HepG2 (cell line): ENCODE data around the gene RBCK1. TPM values are rescaled to one million over a fixed set of nuclear protein-coding genes. Genes with fewer than 3 reads are reported as not detected.
A peak's percentile ranks its signal among the peaks of the same experiment; 100 is the strongest.

Experiments
- ATAC-seq: fragments of 200-7000 bp; cut with Tn5 transposase; 3 replicates; pipeline ENCODE4 v1.9.1; 2020; ENCODE audit warnings: mild to moderate bottlenecking, moderate library complexity
- BruUV-seq: library from RNA; stranded (reverse); fragments of 400-500 nt; replicated peaks from 2 replicates; lab custom pipeline; 2021; lab: Mats Ljungman, UMichigan
- CTCF ChIA-PET: fragments of 300-600 bp; formaldehyde crosslinking; extraction: SDS; loops from one replicate; lab custom pipeline; 2021; ENCODE audit warnings: low total read pairs, inconsistent platforms, low intra/inter-chr PET ratio; lab: Yijun Ruan, JAX
- POLR2A ChIA-PET: fragments of 350-600 bp; sonication (Branson Sonifier 250); formaldehyde crosslinking; loops from one replicate; lab custom pipeline; 2020; ENCODE audit warnings: antibody characterized with exemption, inconsistent platforms; lab: Yijun Ruan, JAX
- DNase-seq: peaks from one replicate; pipeline ENCODE4 v3.0.0-alpha.2; 2015; ENCODE audit warnings: low spot score
- FAIRE-seq: peaks from 3 replicates; lab custom pipeline; 2011; peaks lifted over from hg19 to GRCh38; lab: Jason Lieb, UNC
- H2AFZ ChIP-seq: one replicate; pipeline ENCODE4 v1.6.1; 2011; ENCODE audit warnings: low read length, inconsistent platforms
- H3K27ac ChIP-seq: fragments of 300-600 bp; 3 replicates; pipeline ENCODE4 v1.8.0; 2011; ENCODE audit warnings: mixed run types, mild to moderate bottlenecking, mixed read lengths, low read length, inconsistent platforms; ENCODE audit not compliant: insufficient read depth; ENCODE audit errors: extremely low read length
- H3K27me3 ChIP-seq, 2 experiments: fragments of 200-600 bp in 1 of 2; 2 replicates in 1 of 2; 3 replicates in 1 of 2; pipeline versions ENCODE4 v1.6.0 to v1.8.0; 2011; ENCODE audit warnings: low read length in 2 of 2, mild to moderate bottlenecking in 2 of 2, moderate library complexity in 2 of 2, inconsistent platforms in 1 of 2; ENCODE audit not compliant: insufficient read depth in 2 of 2, control insufficient read depth in 1 of 2
- H3K36me3 ChIP-seq, 2 experiments: fragments of 200-600 bp in 1 of 2; replicated peaks in 1 of 2; 2 replicates in 1 of 2; 3 replicates in 1 of 2; pipeline versions ENCODE4 v1.5.1 to v1.8.0; 2011; ENCODE audit warnings: low read length in 2 of 2, inconsistent platforms in 1 of 2; ENCODE audit not compliant: insufficient read depth in 2 of 2, control insufficient read depth in 1 of 2
- H3K4me1 ChIP-seq: 2 replicates; pipeline ENCODE4 v1.5.1; 2012; ENCODE audit warnings: low read length, inconsistent platforms; ENCODE audit not compliant: insufficient read depth
- H3K4me2 ChIP-seq: 2 replicates; pipeline ENCODE4 v1.6.0; 2011; ENCODE audit warnings: low read depth, low read length, inconsistent platforms
- H3K4me3 ChIP-seq, 3 experiments: fragments of 200-600 bp in 1 of 3; sonication (generic), shearing (Covaris generic) in 1 of 3; replicated peaks in 1 of 3; 2 replicates each; pipeline ENCODE4 v1.5.1; 2011 to 2016; ENCODE audit warnings: low read length in 3 of 3, inconsistent platforms in 2 of 3, low read depth in 2 of 3, mild to moderate bottlenecking in 2 of 3, control low read depth in 1 of 3, mixed read lengths in 1 of 3; ENCODE audit not compliant: insufficient read depth in 1 of 3
- H3K79me2 ChIP-seq: one replicate; pipeline ENCODE4 v1.6.1; 2011; ENCODE audit warnings: low read length, inconsistent platforms; ENCODE audit not compliant: insufficient read depth
- H3K9ac ChIP-seq: 2 replicates; pipeline ENCODE4 v1.6.0; 2011; ENCODE audit warnings: mild to moderate bottlenecking, low read depth, low read length, inconsistent platforms; ENCODE audit not compliant: insufficient read depth
- H3K9me3 ChIP-seq: 2 replicates; pipeline ENCODE4 v1.5.1; 2012; ENCODE audit warnings: mild to moderate bottlenecking, low read length
- H4K20me1 ChIP-seq: 2 replicates; pipeline ENCODE4 v1.6.0; 2011; ENCODE audit warnings: inconsistent platforms, mild to moderate bottlenecking, low read length, moderate library complexity; ENCODE audit not compliant: insufficient read depth
- ETV5 ChIP-seq: IDR thresholded peaks from 2 replicates; pipeline ENCODE4 v1.6.1; 2018; ENCODE audit warnings: missing biosample characterization, missing genetic modification reagents, inconsistent platforms, borderline replicate concordance
- FOXO1 ChIP-seq: sonication (generic); formaldehyde crosslinking; IDR thresholded peaks from 2 replicates; pipeline ENCODE4 v1.4.0; 2020; ENCODE audit warnings: missing genetic modification reagents
- IKZF4 ChIP-seq: sonication (generic); formaldehyde crosslinking; IDR thresholded peaks from 2 replicates; pipeline ENCODE4 v1.5.1; 2020; ENCODE audit warnings: borderline replicate concordance, mild to moderate bottlenecking, low read depth, missing genetic modification reagents; ENCODE audit errors: not compliant biosample characterization
- NR2C2 ChIP-seq: sonication (generic); formaldehyde crosslinking; IDR thresholded peaks from 2 replicates; pipeline ENCODE4 v1.4.0; 2020; ENCODE audit warnings: missing genetic modification reagents, mild to moderate bottlenecking, moderate library complexity, borderline replicate concordance
- REL ChIP-seq: sonication (generic); formaldehyde crosslinking; conservative IDR thresholded peaks from 2 replicates; pipeline ENCODE4 v1.8.0; 2022; ENCODE audit warnings: mild to moderate bottlenecking, missing genetic modification reagents, moderate library complexity
- SCMH1 ChIP-seq: sonication (generic); formaldehyde crosslinking; IDR thresholded peaks from 2 replicates; pipeline ENCODE4 v1.9.0; 2021; ENCODE audit warnings: missing genetic modification reagents, mild to moderate bottlenecking, borderline replicate concordance
- SP1 ChIP-seq, 2 experiments: fragments of 450-650 bp in 1 of 2; sonication (generic) in 1 of 2; formaldehyde crosslinking in 1 of 2; IDR thresholded peaks; 2 replicates each; pipeline versions ENCODE4 v1.4.0 to v1.6.1; 2016 to 2020; ENCODE audit warnings: missing genetic modification reagents in 1 of 2
- SUZ12 ChIP-seq: fragments of 150-350 bp; IDR thresholded peaks from 2 replicates; pipeline ENCODE4 v1.6.1; 2014; ENCODE audit warnings: low read depth, low read length
- ZMYM2 ChIP-seq: sonication (generic); formaldehyde crosslinking; IDR thresholded peaks from 2 replicates; pipeline ENCODE4 v1.8.0; 2022; ENCODE audit warnings: mild to moderate bottlenecking, missing genetic modification reagents
- ZNF563 ChIP-seq: sonication (generic); formaldehyde crosslinking; IDR thresholded peaks from 2 replicates; pipeline ENCODE4 v1.8.0; 2022; ENCODE audit warnings: mild to moderate bottlenecking, moderate library complexity, missing genetic modification reagents
- ZNF619 ChIP-seq: sonication (generic); formaldehyde crosslinking; IDR thresholded peaks from 2 replicates; pipeline ENCODE4 v1.4.0; 2020; ENCODE audit warnings: mild to moderate bottlenecking, missing genetic modification reagents
- WGBS: methylation state at CpG from one replicate; pipeline ENCODE4 v1.1.6; 2017; ENCODE audit warnings: low lambda C conversion rate; 5-methylcytosine and 5-hydroxymethylcytosine counted together
- in situ Hi-C: cut with HindIII; loops from 2 replicates; pipeline ENCODE4 v1.10.0; 2017; ENCODE audit warnings: low pct_unique_long_range_greater_than_20kb; ENCODE audit not compliant: extremely low pct_ligation_motif_present
- intact Hi-C: fragments of 100-400 bp; cut with micrococcal nuclease; formaldehyde crosslinking; loops from one replicate; pipeline ENCODE4 v1.10.0; 2022; ENCODE audit not compliant: unreplicated experiment
- polyA plus RNA-seq, 8 experiments: library from polyadenylated mRNA; depleted of rRNA in 3 of 8; stranded (reverse) in 7 of 8; unstranded in 1 of 8; fragments of >200 nt; fragmentation: Illumina TruSeq in 4 of 8; extraction: Trizol in 4 of 8; gene quantifications; 2 replicates each; pipeline versions ENCODE4 v1.2.1 to v1.2.3, GENCODE V29; 2011 to 2016; ENCODE audit warnings: low read depth in 4 of 8, missing spikeins in 1 of 8, mixed read lengths in 1 of 8; ENCODE audit not compliant: insufficient read depth in 1 of 8
- total RNA-seq, 5 experiments: library from RNA; depleted of rRNA; stranded (reverse); fragments of >200 nt; fragmentation: Illumina TruSeq; extraction: Trizol; gene quantifications; 2 replicates each; pipeline ENCODE4 v1.2.3, GENCODE V29; 2016; ENCODE audit warnings: low read depth in 1 of 5
- TF ChIP-seq, protein P1 (sequence below): conservative IDR thresholded peaks from 2 replicates; pipeline ENCODE4 v1.6.1; 2018; ENCODE audit warnings: missing genetic modification reagents
- TF ChIP-seq, protein P2 (sequence below): sonication (generic); formaldehyde crosslinking; IDR thresholded peaks from 2 replicates; pipeline ENCODE4 v1.4.0; 2020; ENCODE audit warnings: missing genetic modification reagents, borderline replicate concordance
- TF ChIP-seq, protein P3 (sequence below): sonication (generic); formaldehyde crosslinking; IDR thresholded peaks from 2 replicates; pipeline ENCODE4 v1.5.1; 2020; ENCODE audit warnings: missing genetic modification reagents, mild to moderate bottlenecking, borderline replicate concordance
- TF ChIP-seq, protein P4 (sequence below): sonication (generic); formaldehyde crosslinking; conservative IDR thresholded peaks from 2 replicates; pipeline ENCODE4 v1.4.0; 2020; ENCODE audit warnings: missing genetic modification reagents

RBCK1 gene
- total and polyA plus RNA-seq, 2 of the 13 experiments (the other 11 are each of a cell fraction or from before 2014, with no cell fraction given): 149 to 215 TPM

DNA sequence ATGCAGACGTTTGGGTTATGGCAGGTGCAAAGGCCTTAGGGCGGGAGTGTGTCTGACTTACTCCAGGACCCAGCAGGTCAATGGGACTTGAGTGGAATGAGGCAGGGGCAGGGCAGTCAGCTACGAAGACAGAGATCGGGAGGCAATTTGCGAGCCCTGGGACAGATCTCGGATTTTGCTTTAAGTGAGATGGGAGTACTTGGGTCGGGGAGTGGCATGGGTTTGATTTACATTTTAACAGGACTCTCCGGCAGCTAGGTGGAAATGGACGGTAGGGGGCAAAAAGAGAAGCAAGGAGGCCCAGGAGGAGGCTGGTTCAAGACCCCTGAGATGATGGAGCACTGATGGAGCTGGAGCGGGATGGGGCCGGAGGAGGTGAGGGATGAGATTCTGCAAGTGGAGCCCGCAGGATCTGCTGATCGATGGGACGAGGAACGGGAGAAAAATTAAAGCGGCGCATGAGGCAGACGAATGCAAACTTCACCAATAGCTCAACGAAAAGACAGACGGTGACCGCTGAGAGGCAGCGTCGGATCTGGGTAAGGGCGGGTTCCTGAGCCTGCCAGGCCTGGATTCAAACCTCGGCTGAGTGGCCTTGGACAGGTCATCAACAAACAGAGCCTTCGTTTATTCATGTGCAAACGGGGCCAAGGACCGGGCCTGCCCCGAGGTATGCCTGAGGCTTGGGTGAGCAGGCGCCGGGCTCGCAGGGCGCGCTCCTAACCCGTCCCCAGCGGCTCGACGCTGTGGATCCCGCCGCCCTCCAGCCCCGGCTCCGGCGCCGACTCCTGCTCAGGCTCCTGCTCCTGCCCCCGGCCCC, 756 bp upstream of the RBCK1 start:
- CTCF ChIA-PET: interaction anchor here (1.0 to 2.0 kb wide), 2 partner anchors 44 to 53 kb away, joined by 4 to 5 read pairs; no protein-coding TSS in a partner anchor
- H4K20me1 ChIP-seq: no peaks in the 10 kb centered on the region
- WGBS: 2% methylated on average over 36 of the region's 45 CpGs
- intact Hi-C loops: loop anchor here (2.0 kb wide), 1 partner anchor 25 kb away; no protein-coding TSS in a partner anchor
- peak; percentile 95 for DNase-seq
- peak overlapping the region; percentile 49 to 79 (median 57) for H3K4me3 ChIP-seq
- H3K79me2 ChIP-seq: peaks cover 50% of the 10 kb centered on the region
- H2AFZ ChIP-seq: no peak overlapping the region
- FAIRE-seq: peak; percentile 23
- BruUV-seq: TSS peak; percentile 89
- peak overlapping the region; percentile 96 for H3K27ac ChIP-seq
- H3K27me3 ChIP-seq: no peaks in the 10 kb centered on the region; a peak in 1 of 5 replicates
- H3K4me1 ChIP-seq: peaks cover 81% of the 10 kb centered on the region
- POLR2A ChIA-PET: interaction anchor here (0.6 to 20.8 kb wide), 31 partner anchors 9 to 239 kb away, joined by 3 to 909 read pairs (median 5); partner anchors contain the start of genes CSNK2A1, NRSN2, SOX12 and TRIB3
- ATAC-seq: peak; percentile 90
- H3K36me3 ChIP-seq: peaks cover 8 to 25% of the 10 kb centered on the region in 2 experiments
- H3K9me3 ChIP-seq: no peaks in the 10 kb centered on the region
- peak overlapping the region; percentile 98 for H3K4me2 ChIP-seq
- H3K9ac ChIP-seq: peak overlapping the region; percentile 89
- in situ Hi-C loops: no loop called here
- peak; percentile 73; the same call in 1 of the 2 replicates for TF ChIP-seq FOXO1 (CRISPR knock-in tag)
- no peak for TF ChIP-seq SUZ12
- TF ChIP-seq, protein P1, sequence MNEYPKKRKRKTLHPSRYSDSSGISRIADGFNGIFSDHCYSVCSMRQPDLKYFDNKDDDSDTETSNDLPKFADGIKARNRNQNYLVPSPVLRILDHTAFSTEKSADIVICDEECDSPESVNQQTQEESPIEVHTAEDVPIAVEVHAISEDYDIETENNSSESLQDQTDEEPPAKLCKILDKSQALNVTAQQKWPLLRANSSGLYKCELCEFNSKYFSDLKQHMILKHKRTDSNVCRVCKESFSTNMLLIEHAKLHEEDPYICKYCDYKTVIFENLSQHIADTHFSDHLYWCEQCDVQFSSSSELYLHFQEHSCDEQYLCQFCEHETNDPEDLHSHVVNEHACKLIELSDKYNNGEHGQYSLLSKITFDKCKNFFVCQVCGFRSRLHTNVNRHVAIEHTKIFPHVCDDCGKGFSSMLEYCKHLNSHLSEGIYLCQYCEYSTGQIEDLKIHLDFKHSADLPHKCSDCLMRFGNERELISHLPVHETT (CRISPR knock-in tag): peak; percentile 51; the same call in 1 of the 2 replicates
- peak; percentile 35; the same call in 1 of the 2 replicates for TF ChIP-seq ETV5 (CRISPR knock-in tag)
- TF ChIP-seq ZMYM2: peak; percentile 82
- TF ChIP-seq, protein P2, sequence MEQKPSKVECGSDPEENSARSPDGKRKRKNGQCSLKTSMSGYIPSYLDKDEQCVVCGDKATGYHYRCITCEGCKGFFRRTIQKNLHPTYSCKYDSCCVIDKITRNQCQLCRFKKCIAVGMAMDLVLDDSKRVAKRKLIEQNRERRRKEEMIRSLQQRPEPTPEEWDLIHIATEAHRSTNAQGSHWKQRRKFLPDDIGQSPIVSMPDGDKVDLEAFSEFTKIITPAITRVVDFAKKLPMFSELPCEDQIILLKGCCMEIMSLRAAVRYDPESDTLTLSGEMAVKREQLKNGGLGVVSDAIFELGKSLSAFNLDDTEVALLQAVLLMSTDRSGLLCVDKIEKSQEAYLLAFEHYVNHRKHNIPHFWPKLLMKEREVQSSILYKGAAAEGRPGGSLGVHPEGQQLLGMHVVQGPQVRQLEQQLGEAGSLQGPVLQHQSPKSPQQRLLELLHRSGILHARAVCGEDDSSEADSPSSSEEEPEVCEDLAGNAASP (CRISPR knock-in tag): peak; percentile 82; the same call in 1 of the 2 replicates
- TF ChIP-seq IKZF4: peak; percentile 83
- peak; percentile 85 for TF ChIP-seq ZNF619 (CRISPR knock-in tag)
- TF ChIP-seq, protein P3, sequence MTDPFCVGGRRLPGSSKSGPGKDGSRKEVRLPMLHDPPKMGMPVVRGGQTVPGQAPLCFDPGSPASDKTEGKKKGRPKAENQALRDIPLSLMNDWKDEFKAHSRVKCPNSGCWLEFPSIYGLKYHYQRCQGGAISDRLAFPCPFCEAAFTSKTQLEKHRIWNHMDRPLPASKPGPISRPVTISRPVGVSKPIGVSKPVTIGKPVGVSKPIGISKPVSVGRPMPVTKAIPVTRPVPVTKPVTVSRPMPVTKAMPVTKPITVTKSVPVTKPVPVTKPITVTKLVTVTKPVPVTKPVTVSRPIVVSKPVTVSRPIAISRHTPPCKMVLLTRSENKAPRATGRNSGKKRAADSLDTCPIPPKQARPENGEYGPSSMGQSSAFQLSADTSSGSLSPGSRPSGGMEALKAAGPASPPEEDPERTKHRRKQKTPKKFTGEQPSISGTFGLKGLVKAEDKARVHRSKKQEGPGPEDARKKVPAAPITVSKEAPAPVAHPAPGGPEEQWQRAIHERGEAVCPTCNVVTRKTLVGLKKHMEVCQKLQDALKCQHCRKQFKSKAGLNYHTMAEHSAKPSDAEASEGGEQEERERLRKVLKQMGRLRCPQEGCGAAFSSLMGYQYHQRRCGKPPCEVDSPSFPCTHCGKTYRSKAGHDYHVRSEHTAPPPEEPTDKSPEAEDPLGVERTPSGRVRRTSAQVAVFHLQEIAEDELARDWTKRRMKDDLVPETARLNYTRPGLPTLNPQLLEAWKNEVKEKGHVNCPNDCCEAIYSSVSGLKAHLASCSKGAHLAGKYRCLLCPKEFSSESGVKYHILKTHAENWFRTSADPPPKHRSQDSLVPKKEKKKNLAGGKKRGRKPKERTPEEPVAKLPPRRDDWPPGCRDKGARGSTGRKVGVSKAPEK (CRISPR knock-in tag): no peak; the same call in 1 of the 2 replicates
- TF ChIP-seq, protein P4, sequence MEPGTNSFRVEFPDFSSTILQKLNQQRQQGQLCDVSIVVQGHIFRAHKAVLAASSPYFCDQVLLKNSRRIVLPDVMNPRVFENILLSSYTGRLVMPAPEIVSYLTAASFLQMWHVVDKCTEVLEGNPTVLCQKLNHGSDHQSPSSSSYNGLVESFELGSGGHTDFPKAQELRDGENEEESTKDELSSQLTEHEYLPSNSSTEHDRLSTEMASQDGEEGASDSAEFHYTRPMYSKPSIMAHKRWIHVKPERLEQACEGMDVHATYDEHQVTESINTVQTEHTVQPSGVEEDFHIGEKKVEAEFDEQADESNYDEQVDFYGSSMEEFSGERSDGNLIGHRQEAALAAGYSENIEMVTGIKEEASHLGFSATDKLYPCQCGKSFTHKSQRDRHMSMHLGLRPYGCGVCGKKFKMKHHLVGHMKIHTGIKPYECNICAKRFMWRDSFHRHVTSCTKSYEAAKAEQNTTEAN: no peak
- TF ChIP-seq SP1 (IDR thresholded peaks at IDR 0.05): no peak
- TF ChIP-seq SP1 (CRISPR knock-in tag; IDR thresholded peaks at IDR 0.05): peak; percentile 31
- TF ChIP-seq NR2C2 (CRISPR knock-in tag): 0 out of 2 replicates have a peak, but pooled peaks have one; percentile 8
- TF ChIP-seq REL: no peak
- TF ChIP-seq ZNF563: peak; percentile 56; the same call in 1 of the 2 replicates
- TF ChIP-seq SCMH1: no peak
